ENCODE data around the gene ANKRD13D. TPM values are rescaled to one million over a fixed set of nuclear protein-coding genes. Genes with fewer than 3 reads are reported as not detected.

ANKRD13D gene
- total RNA-seq, 1 donor from 2014 or later: 59.4 TPM

GRCh38 chr11:67252831-67253239 is 36.3 kb upstream of the ANKRD13D start:
- TF ChIP-seq CTCF (IDR thresholded peaks at IDR 0.05): peak; percentile 21
- intact Hi-C loops (cut with DNase I): no loop called here
- DNase-seq (no peak), ATAC-seq (peak; percentile 73)
- Histone ChIP-seq H3K36me3 (peaks cover 94% of the 10 kb centered on the region), H3K9me3 (no peaks in the 10 kb centered on the region), H3K4me1 (peaks cover 14% of the 10 kb centered on the region), H3K27ac (no peak overlapping the region), H3K27me3 (no peaks in the 10 kb centered on the region), H3K4me3 (no peak overlapping the region)

- no peaks in the 10 kb centered on the region for H3K9me3 ChIP-seq
- no peak for ATAC-seq
- peaks cover 82% of the 10 kb centered on the region for H3K36me3 ChIP-seq
- H3K4me3 ChIP-seq: no peak overlapping the region
- H3K27me3 ChIP-seq: no peaks in the 10 kb centered on the region
- no peak for TF ChIP-seq CTCF (IDR thresholded peaks at IDR 0.05)
- intact Hi-C loops (cut with DNase I): no loop called here
- no peak overlapping the region for H3K27ac ChIP-seq
- H3K4me1 ChIP-seq: peaks cover 14% of the 10 kb centered on the region
- DNase-seq: no peak
Observed at GRCh38 chr11:67253872-67254624, 35.1 kb upstream of the ANKRD13D start.

- ATAC-seq (no peak), DNase-seq (no peak)
- H3K4me1 ChIP-seq: peaks cover 14% of the 10 kb centered on the region
- intact Hi-C loops (cut with DNase I): no loop called here
- no peak overlapping the region for H3K27ac ChIP-seq
- no peak for TF ChIP-seq CTCF (IDR thresholded peaks at IDR 0.05)
- peaks cover 74% of the 10 kb centered on the region for H3K36me3 ChIP-seq
- H3K27me3 ChIP-seq: no peaks in the 10 kb centered on the region
- no peak overlapping the region for H3K4me3 ChIP-seq
- no peaks in the 10 kb centered on the region for H3K9me3 ChIP-seq
Observed at GRCh38 chr11:67254798-67255197, 34.3 kb upstream of the ANKRD13D start.

GRCh38 chr11:67255353-67255752 is 33.8 kb upstream of the ANKRD13D start:
- intact Hi-C loops (cut with DNase I): no loop called here
- Histone ChIP-seq H3K36me3 (peaks cover 69% of the 10 kb centered on the region), H3K4me3 (no peak overlapping the region), H3K27ac (no peak overlapping the region), H3K4me1 (peaks cover 14% of the 10 kb centered on the region), H3K9me3 (no peaks in the 10 kb centered on the region), H3K27me3 (no peaks in the 10 kb centered on the region)
- no peak for ATAC-seq
- TF ChIP-seq CTCF (IDR thresholded peaks at IDR 0.05): no peak
- no peak for DNase-seq

- Histone ChIP-seq H3K4me3 (no peak overlapping the region), H3K9me3 (no peaks in the 10 kb centered on the region), H3K27ac (no peak overlapping the region), H3K27me3 (no peaks in the 10 kb centered on the region), H3K4me1 (peaks cover 15% of the 10 kb centered on the region), H3K36me3 (peaks cover 64% of the 10 kb centered on the region)
- ATAC-seq (no peak), DNase-seq (no peak)
- no peak for TF ChIP-seq CTCF (IDR thresholded peaks at IDR 0.05)
- intact Hi-C loops (cut with DNase I): no loop called here
Observed at GRCh38 chr11:67255864-67256263, 33.2 kb upstream of the ANKRD13D start.

Data from upper lobe of right lung (tissue), 1 donor.